A549 treated with AZD9567 at 1 μM for 4 hours (cell line): ENCODE results near the gene MID1IP1. TPM values are rescaled to one million over a fixed set of nuclear protein-coding genes. Genes with fewer than 3 reads are reported as not detected.

ENCODE experiments used
- total RNA-seq: library from RNA; stranded (reverse); fragments of 200-300 nt; extraction: Qiagen RNA extraction; gene quantifications from 5 replicates; pipeline ENCODE4 v1.2.3, GENCODE V29; 2022; ENCODE audit not compliant: insufficient read depth

MID1IP1 gene, protein sequence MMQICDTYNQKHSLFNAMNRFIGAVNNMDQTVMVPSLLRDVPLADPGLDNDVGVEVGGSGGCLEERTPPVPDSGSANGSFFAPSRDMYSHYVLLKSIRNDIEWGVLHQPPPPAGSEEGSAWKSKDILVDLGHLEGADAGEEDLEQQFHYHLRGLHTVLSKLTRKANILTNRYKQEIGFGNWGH
- 29.5 to 37.3 TPM (median 33.9 TPM) in 5 replicates for total RNA-seq

DNA sequence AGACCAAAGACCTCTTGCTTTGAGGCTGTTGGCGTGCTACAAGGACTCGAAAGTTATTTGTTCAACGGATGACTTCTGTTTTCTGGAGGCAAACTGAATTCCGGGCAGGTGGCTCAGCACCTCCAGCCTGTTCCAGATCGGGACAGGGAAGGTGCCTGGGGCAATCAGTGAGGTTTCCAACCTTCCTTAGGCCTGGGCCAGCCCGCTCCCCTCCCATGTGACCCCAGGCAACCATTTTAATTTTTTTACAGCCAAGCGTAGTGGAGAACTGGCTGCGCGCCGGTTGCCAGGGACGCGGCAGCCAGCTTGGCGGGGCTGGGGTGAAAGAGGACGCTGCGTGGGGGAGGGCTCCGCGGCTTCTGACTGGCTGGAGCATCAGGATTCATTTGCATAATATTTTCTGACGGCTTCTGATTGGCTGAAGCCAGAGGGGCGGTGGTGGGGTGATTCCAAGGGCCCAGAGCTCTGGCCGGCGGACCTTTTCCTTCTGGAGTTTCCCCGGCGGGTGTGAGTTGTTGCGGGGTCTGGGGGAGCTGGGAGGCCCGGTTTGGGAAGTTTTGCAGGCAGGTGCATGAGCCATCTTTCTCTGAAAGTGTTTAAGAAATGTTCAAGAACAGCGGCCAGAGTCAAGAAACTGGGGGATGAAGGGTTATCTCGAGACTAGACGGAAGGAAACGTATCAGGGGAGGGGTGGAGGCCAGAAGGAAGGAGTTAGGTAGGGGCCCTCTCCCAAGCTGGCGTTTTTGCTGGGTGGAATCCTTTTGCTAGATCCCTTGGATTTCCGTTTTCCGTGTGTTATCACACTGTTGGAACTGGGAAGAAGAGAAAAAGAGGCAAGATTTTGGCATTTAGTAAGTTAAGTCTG lies at the start of gene MID1IP1:
Gene MID1IP1, plus strand, starts transcription at position 479 of the 865 bp plus-strand sequence. CDS start 3,488 bp downstream, outside the sequence.

Other genes starting within 250 kb of the MID1IP1 start
- gene TSPAN7, start 239.9 kb upstream of the MID1IP1 start, total RNA-seq, result 2.2 to 3.4 TPM (median 2.4 TPM) in 5 replicates